MV-4-11 (cell line): ENCODE data around the gene MYO10.

Source experiments
- DNase-seq: peaks from one replicate; lab custom pipeline; 2025; lab: John Stamatoyannopoulos, UW

MYO10 gene

GRCh38 chr5:16617274-16617968 lies 318.7 kb downstream of the MYO10 start:
- DNase-seq = no peak

GRCh38 chr5:16616536-16617273 lies 319.4 kb downstream of the MYO10 start, which contains the start of gene RETREG1:
Gene RETREG1, minus strand, starts transcription at chr5:16616997. Its CDS starts 26 bp downstream, at chr5:16616971.
- no peak for DNase-seq

- DNase-seq = no peak
Measured at GRCh38 chr5:16615741-16616535, 320.1 kb downstream of the MYO10 start.

GRCh38 chr5:16612007-16612406 lies 324.1 kb downstream of the MYO10 start:
- DNase-seq = peak; percentile 86
